HS-5 (cell line): Measurements from ENCODE around the gene CSTF3.
"Not testable (repeated sequence)": the region's sequence is repeated elsewhere in the genome, so short reads cannot be mapped to it uniquely, and the experiment has no call there.

ENCODE experiments used
- DNase-seq: peaks from one replicate; pipeline ENCODE4 v3.0.0-alpha.2; 2012; ENCODE audit warnings: low read depth

The CSTF3 gene

GRCh38 chr11:33161120-33162005 lies at the start of gene CSTF3:
TSS of gene CSTF3 (minus strand) at chr11:33161480. CDS start at chr11:33161325, 155 bp downstream.
- DNase-seq = peak; percentile 95

DNA sequence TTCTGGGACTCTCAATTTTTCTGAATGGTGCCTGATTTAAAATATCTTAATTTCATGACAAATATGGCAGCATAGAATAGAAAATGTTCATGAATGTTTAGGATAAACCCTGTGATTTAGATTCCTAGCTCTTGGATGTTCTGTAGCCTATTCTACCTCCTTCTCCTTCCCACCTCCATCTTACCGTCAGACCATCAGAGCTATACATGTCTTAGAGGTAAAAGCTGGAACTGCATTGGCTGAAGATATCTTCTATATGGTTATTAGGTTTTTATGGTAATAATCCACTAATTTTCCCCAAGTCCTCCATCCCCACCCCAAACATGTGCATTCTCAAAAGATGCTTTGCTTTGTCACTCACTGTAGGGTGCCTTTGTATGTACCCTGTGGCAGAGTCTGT lies 46.9 kb upstream of the CSTF3 start:
- no peak for DNase-seq

- no peak for DNase-seq
Observed at GRCh38 chr11:33207408-33207985, 46.2 kb upstream of the CSTF3 start.

GRCh38 chr11:33197915-33198727 lies 36.8 kb upstream of the CSTF3 start:
- DNase-seq = no peak

DNA sequence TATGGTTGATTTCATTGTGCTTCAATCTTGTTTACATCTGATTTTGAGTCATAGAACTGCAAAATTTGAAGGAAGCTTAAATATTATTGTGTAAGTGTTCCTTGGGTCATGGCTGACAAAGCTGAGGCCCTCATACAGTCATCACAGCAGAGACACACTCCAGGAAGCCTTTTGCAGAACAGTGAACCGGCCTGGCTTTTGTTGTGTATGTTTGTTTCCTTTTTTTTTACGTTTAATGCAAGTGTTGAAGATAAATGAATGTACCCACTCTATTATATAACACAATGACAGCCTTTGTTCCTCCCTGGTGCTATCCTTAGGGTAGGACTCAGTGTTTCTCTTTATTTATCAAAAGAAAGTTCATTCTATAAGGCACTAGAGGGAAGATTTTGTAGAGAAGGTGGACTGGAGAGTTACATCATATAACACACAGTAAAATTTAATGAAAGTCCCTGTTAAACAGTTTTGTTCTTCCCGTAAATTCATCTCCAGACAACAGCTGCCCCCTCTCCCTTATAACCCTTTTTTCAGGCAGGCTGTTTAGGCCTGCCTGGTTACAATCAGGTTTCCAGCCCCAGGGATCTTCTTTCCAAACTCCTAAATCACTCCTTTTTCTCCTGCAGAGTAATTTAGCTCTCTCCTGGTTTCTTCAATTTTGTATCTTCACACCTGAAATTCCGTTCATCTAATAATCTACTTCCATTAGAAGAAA lies 34.3 kb upstream of the CSTF3 start:
- DNase-seq = no peak

DNA sequence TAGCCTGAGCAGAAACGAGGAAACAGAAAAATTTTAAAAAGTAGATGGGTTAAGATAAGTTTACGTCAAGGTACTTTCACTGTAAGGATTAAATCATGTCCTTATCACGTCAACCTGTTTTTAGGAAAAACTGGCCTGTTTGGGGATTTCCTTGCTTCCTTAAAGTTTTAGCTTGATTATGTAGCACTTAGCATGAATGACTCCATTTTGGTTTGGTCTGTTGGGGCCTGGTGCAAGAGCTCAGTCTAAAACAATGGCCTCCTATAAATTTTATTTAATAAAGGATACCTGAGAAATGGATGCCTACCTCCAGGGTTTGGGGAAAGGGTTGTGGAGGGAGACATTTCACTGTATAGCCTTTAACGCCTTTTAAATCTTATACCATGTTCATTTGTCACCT lies 33.2 kb upstream of the CSTF3 start:
- DNase-seq = no peak

GRCh38 chr11:33191467-33191866 lies 30.2 kb upstream of the CSTF3 start:
- DNase-seq = no peak

DNA sequence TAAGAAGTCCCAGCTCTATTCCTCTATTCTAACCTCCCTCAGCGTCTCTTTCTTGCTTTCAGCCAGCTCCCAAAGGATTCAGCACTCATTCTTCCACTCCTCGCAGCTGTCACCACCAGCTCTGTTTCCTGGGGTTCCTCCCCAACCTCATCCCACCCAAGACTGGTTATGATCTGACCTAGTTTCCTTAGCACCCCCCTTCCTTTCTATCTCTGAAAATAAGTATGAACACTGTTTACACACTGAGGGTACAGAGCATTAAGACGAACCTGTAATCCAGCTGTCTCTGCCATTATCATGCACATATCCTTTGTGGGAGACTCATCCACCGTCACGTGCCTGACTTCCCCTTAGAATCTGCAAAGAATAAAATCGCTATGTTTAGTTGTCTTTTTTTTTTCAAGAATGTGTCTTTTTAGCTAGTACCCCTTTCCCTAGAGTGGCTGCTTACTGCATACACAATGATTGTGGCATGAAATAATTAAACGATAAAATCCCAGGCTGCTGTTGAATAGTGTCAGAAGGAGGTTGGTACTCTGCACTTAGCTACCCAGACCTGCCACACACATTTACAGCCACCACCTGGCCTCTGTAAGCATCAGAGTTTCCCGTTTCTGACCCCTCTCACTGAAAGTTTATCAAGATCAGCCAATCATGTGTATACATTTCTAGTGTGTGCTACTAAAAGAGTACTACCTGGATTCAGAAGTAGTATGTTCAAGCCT lies 26.9 kb upstream of the CSTF3 start:
- no peak for DNase-seq

DNA sequence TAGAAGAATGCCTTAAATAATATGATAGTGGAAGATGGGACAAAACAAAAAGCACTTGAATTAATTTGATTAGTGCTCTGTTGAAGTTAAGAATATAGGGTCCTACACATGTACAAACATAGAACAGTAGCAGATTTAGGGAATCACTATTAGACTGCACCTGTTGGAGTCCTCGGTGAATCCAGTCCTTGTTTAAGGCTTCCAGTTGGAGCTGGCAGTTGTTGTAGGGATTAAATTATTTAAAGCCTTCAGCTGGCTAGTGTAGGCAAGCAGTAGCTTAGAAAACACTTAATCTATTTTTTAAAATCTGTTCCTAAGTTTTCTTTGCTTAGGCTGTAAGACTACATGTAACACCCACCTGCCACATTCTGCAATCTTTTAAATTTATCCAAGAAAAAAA lies 24.5 kb upstream of the CSTF3 start:
- DNase-seq = no peak

DNA sequence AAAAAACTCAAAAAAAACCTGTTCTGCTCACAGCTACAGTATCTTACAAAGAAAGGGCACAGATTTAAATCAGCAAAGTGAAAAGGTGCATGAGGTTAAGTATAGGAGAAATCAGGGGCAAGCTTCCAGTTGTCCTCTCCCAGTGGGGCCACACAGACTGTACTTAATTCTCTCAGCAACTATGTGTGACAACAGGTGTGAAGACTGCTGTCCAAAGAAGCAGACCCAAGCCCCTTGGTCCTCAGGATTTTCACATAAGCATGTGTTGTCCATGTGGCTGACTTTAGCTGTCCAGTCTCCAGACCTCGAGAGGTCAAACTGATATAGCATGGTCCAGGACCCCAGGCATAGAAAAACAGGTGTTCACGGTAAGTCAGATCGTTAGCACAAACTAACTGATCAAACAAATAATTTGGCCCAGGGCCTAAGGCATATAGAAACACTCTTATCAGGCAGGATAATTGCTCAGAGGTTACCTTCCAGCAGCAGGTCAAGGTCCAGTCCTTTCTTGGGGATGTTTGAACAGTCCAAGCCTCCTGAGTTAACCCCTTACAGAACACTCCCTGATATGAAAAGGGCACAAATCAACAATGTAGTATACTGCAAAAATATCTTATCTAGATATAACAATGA lies 21.1 kb upstream of the CSTF3 start:
- DNase-seq = no peak

GRCh38 chr11:33179348-33179803 lies 18.1 kb upstream of the CSTF3 start:
- DNase-seq = no peak

GRCh38 chr11:33178443-33179180 lies 17.3 kb upstream of the CSTF3 start:
- DNase-seq = no peak

- DNase-seq = no peak
Observed at GRCh38 chr11:33177676-33178336, 16.5 kb upstream of the CSTF3 start.

- not testable (repeated sequence) for DNase-seq
Observed at GRCh38 chr11:33176760-33177159, 15.5 kb upstream of the CSTF3 start.

DNA sequence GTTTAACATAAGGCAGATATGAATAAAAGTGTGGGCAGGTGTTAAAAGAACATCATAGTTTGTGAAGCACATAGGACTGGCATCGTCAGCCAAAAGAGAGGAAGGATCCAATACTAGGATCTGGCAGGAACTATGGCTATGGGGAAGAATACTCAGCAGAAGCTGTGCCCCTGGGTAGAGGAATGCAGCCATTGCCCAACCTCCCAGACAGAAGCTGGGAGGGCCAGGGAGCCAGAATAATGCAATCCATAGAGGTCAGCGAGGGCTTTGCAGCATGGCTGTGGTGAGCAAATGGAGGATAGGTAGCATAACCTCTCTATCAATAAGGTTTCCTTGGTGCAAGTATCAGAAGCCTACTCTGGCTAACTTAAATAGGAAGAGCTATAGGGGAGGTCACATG lies 11.7 kb upstream of the CSTF3 start:
- DNase-seq = no peak

DNA sequence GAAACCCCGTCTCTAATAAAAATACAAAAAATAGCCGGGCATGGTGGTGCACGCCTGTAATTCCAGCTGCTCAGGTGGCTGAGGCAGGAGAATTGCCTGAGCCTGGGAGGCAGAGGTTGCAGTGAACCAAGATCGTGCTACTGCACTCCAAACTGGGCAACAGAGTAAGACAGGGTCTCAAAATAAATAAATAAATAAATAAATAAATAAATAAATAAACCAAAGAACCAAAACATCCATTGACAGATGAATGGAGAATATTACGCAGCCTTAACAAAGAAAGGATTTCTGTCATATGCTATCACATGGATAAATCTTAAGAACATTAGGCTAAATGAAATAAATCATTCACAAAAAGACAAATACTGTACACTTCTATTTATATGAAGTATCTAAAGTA lies 11.1 kb upstream of the CSTF3 start:
- no peak for DNase-seq

- DNase-seq = no peak
Observed at GRCh38 chr11:33171251-33171650, 10.0 kb upstream of the CSTF3 start.

DNA sequence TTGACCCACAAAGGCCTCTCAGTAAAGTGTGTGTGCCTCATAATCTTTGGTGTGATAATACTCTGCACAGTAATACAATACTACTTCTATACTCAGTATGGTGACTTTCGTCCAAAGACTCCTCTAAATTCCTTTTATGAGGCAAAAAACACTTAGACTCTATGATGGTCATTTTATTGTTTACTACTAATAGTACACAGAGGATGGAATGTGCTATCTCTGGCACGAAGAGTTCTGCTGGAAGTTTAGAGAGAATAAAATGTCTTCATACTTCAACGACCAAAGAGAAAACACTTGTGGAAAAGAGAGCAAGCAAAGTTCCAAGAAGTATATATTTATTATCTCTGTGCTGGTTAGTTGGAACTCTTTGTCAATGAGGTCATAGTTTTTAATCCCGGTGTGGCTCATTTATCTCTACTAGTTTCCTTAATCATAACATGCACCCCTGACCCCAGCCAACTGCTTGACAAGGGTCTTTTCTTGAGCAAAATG lies 7.5 kb upstream of the CSTF3 start:
- no peak for DNase-seq

DNA sequence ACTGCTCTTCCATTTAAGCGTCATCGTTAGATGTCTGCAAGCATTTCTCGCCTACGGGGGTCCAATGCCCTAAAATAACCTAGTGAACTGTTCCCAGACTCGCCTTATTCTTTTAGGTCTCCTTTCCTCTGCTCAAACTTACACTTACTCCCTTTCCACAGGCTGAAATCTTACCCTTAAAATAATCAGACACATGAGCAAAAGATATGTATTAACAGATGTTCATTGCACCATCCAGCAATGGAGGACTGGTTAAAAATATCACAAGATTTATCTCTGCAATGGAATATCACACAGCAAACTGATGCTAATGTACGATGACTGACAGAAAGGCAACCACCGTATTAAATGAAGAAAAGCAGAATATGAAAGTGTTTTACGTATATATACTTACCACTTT lies 1.6 kb upstream of the CSTF3 start:
- DNase-seq = no peak
